Mesenchymal stem cell (in vitro differentiated cells and primary cell): ENCODE data around the gene PSMD10.

Experiments used
- DNase-seq: peaks from one replicate; pipeline ENCODE4 v3.0.0-alpha.2; 2013
- H2AFZ ChIP-seq: one replicate; pipeline ENCODE4 v1.6.1; 2013; ENCODE audit warnings: low read depth, mild to moderate bottlenecking, control low read depth, inconsistent platforms, low read length, moderate library complexity
- H2AK5ac ChIP-seq: 2 replicates; pipeline ENCODE4 v1.6.1; 2013; ENCODE audit warnings: low read length, moderate library complexity, mild to moderate bottlenecking, inconsistent platforms; ENCODE audit not compliant: severe bottlenecking
- H2BK120ac ChIP-seq: one replicate; pipeline ENCODE4 v1.6.1; 2013; ENCODE audit warnings: low read depth, mild to moderate bottlenecking, inconsistent platforms, low read length, moderate library complexity
- H2BK12ac ChIP-seq, 2 experiments: one replicate each; pipeline ENCODE4 v1.6.1; 2013; ENCODE audit warnings: inconsistent platforms in 2 of 2, low read length in 2 of 2, mild to moderate bottlenecking in 2 of 2, moderate library complexity in 2 of 2, control low read depth in 1 of 2
- H2BK15ac ChIP-seq: one replicate; pipeline ENCODE4 v1.6.1; 2013; ENCODE audit warnings: mild to moderate bottlenecking, low read depth, inconsistent platforms; ENCODE audit not compliant: poor library complexity, severe bottlenecking
- H2BK5ac ChIP-seq: 2 replicates; pipeline ENCODE4 v1.6.1; 2013; ENCODE audit warnings: low read depth, mild to moderate bottlenecking, low read length, control low read depth, inconsistent platforms; ENCODE audit not compliant: poor library complexity, severe bottlenecking
- H3K14ac ChIP-seq, 2 experiments: one replicate each; pipeline ENCODE4 v1.6.1; 2013; ENCODE audit warnings: inconsistent platforms in 2 of 2, low read length in 2 of 2, control low read depth in 1 of 2, mild to moderate bottlenecking in 1 of 2, moderate library complexity in 1 of 2
- H3K18ac ChIP-seq, 2 experiments: one replicate each; pipeline ENCODE4 v1.6.1; 2013; ENCODE audit warnings: inconsistent platforms in 2 of 2, low read length in 2 of 2, control low read depth in 1 of 2, low read depth in 1 of 2, mild to moderate bottlenecking in 1 of 2
- H3K23ac ChIP-seq, 2 experiments: one replicate each; pipeline ENCODE4 v1.6.1; 2013; ENCODE audit warnings: inconsistent platforms in 2 of 2, low read length in 2 of 2, mild to moderate bottlenecking in 2 of 2, moderate library complexity in 2 of 2, control low read depth in 1 of 2
- H3K27ac ChIP-seq: 2 replicates; pipeline ENCODE4 v1.5.1; 2013; ENCODE audit warnings: mild to moderate bottlenecking, moderate library complexity, low read length, control low read depth, inconsistent platforms; ENCODE audit not compliant: poor library complexity, severe bottlenecking
- H3K27me3 ChIP-seq, 2 experiments: 2 replicates each; pipeline versions ENCODE4 v1.6.1 to v1.7.0; 2013; ENCODE audit warnings: low read length in 2 of 2, mild to moderate bottlenecking in 2 of 2, moderate library complexity in 2 of 2, control low read depth in 1 of 2, inconsistent platforms in 1 of 2; ENCODE audit not compliant: control insufficient read depth in 1 of 2, insufficient read depth in 1 of 2
- H3K36me3 ChIP-seq, 2 experiments: 2 replicates each; pipeline versions ENCODE4 v1.6.1 to v1.7.0; 2013; ENCODE audit warnings: low read length in 2 of 2, control low read depth in 1 of 2, inconsistent platforms in 1 of 2, low read depth in 1 of 2, mild to moderate bottlenecking in 1 of 2; ENCODE audit not compliant: insufficient read depth in 2 of 2, control insufficient read depth in 1 of 2
- H3K4ac ChIP-seq, 2 experiments: one replicate each; pipeline ENCODE4 v1.6.1; 2013; ENCODE audit warnings: inconsistent platforms in 2 of 2, low read length in 2 of 2, mild to moderate bottlenecking in 2 of 2, moderate library complexity in 2 of 2, control low read depth in 1 of 2, low read depth in 1 of 2
- H3K4me1 ChIP-seq: 2 replicates; pipeline ENCODE4 v1.6.1; 2013; ENCODE audit warnings: low read depth, low read length, control low read depth; ENCODE audit not compliant: control insufficient read depth, insufficient read depth
- H3K4me2 ChIP-seq: 2 replicates; pipeline ENCODE4 v1.6.1; 2013; ENCODE audit warnings: low read length, mild to moderate bottlenecking, inconsistent platforms; ENCODE audit not compliant: poor library complexity, severe bottlenecking
- H3K4me3 ChIP-seq, 2 experiments: 2 replicates each; pipeline versions ENCODE4 v1.5.1 to v1.7.0; 2013; ENCODE audit warnings: low read length in 2 of 2, mild to moderate bottlenecking in 2 of 2, control low read depth in 1 of 2, low read depth in 1 of 2; ENCODE audit not compliant: insufficient read depth in 1 of 2
- H3K79me1 ChIP-seq: replicated peaks from 2 replicates; pipeline ENCODE4 v1.6.1; 2013; ENCODE audit warnings: mild to moderate bottlenecking, control low read depth, low read length, inconsistent platforms; ENCODE audit not compliant: poor library complexity, severe bottlenecking
- H3K9ac ChIP-seq: 2 replicates; pipeline ENCODE4 v1.7.0; 2013; ENCODE audit warnings: mild to moderate bottlenecking, low read length, moderate library complexity
- H3K9me3 ChIP-seq: 2 replicates; pipeline ENCODE4 v1.7.0; 2013; ENCODE audit warnings: mild to moderate bottlenecking, low read length; ENCODE audit not compliant: control insufficient read depth
- H4K8ac ChIP-seq: one replicate; pipeline ENCODE4 v1.6.1; 2013; ENCODE audit warnings: inconsistent platforms, mild to moderate bottlenecking, low read length, moderate library complexity
- H4K91ac ChIP-seq: one replicate; pipeline ENCODE4 v1.6.1; 2013; ENCODE audit warnings: mild to moderate bottlenecking, low read length, inconsistent platforms
- WGBS: methylation state at CpG from one replicate; pipeline ENCODE4 v1.1.7; 2013; ENCODE audit warnings: mixed read lengths; 5-methylcytosine and 5-hydroxymethylcytosine counted together

The PSMD10 gene

DNA sequence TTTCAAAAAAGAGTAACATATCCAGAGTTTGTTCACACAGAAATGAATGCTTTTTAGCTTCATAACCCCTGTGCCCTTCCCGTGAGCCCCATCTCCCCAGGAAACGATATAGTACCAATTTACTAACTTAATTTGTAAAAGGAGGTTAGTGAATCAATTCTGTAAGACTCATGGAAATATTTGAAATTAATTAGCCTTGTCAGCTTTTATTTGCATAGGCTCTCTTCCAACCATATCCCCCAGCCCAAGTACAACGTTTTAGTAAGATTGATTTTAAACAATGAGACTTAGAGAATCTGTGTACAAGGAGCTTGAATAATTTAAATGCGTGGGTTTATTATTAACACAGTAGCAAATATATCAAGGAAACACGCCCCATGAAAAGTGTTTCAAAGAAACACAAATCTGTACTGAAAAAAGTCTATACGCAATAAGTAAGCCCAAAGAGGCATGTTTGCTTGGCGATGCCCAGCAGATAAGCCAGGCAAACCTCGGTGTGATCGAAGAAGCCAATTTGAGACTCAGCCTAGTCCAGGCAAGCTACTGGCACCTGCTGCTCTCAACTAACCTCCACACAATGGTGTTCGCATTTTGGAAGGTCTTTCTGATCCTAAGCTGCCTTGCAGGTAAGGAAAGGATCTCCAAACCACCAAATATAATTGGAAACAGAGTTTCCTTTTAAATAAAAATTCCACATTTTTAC lies 46.6 kb downstream of the PSMD10 start, which contains the start of gene VSIG1:
Gene VSIG1 (plus strand): TSS at position 512 of the 703 bp plus-strand sequence. CDS start 66 bp downstream, at position 578.
- Histone ChIP-seq H2AFZ (no peak within 1 kb of the TSS), H2BK12ac (no peak within 1 kb of the TSS), H2BK15ac (no peak within 1 kb of the TSS), H3K23ac (no peak within 1 kb of the TSS), H3K4me3 (no peak within 1 kb of the TSS), H3K14ac (no peak within 1 kb of the TSS), H4K8ac (no peak within 1 kb of the TSS), H2BK120ac (no peak within 1 kb of the TSS), H2AK5ac (no peak within 1 kb of the TSS), H3K9ac (no peak within 1 kb of the TSS), H3K79me1 (no peaks in the 10 kb centered on the region), H3K4me1 (no peaks in the 10 kb centered on the region), H3K4me2 (no peak within 1 kb of the TSS), H2BK5ac (no peak within 1 kb of the TSS), H3K4ac (no peak within 1 kb of the TSS), H3K27me3 (peaks cover 0 to 36% of the 10 kb centered on the region in 2 experiments), H3K18ac (no peak within 1 kb of the TSS), H3K36me3 (no peaks in the 10 kb centered on the region), H3K9me3 (no peaks in the 10 kb centered on the region), H4K91ac (no peak within 1 kb of the TSS), H3K27ac (no peak within 1 kb of the TSS)
- WGBS, result 98% methylated on average over 6 of the region's 10 CpGs
- DNase-seq, result no peak

DNA sequence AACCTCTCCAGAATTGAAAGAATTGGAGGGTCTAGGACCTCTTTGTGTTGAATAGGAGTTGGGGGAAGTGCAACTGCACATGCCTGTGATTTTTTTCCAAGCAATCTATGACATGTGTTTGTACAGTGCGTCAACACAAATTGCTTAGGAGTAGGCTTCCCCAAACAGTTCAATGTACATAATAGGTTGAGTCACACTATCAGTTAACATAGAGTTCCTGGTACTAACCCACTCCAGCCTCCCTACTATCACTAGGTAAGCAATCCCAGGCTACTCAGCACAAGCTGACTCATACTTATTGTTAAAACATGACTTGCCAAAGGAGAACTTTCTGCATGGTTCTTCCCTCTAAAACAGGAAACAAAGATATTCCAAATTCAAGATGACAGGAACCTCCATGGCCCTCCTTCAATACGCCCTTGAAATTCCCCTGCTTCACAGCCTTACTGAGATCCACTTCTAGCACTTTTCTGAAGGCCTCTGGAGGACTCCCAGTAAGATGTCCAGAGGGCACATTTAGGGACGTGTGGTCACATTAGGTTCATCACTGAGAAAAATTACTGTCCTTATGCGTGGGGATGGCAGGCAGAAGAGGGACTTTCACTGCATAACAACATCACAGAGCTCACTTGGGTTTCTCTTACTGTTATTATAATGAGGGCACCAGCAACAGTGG lies 54.9 kb downstream of the PSMD10 start:
- Histone ChIP-seq H3K9me3 (no peaks in the 10 kb centered on the region), H3K14ac (no peak overlapping the region), H4K8ac (no peak overlapping the region), H2BK5ac (no peak overlapping the region), H3K23ac (no peak overlapping the region), H4K91ac (no peak overlapping the region), H3K4me1 (no peaks in the 10 kb centered on the region), H3K4me3 (no peak overlapping the region), H2AK5ac (no peak overlapping the region), H3K79me1 (no peaks in the 10 kb centered on the region), H3K4me2 (no peak overlapping the region), H2AFZ (no peak overlapping the region), H3K4ac (no peak overlapping the region), H2BK15ac (no peak overlapping the region), H3K9ac (no peak overlapping the region), H3K27ac (peak overlapping the region; percentile 20), H3K36me3 (no peaks in the 10 kb centered on the region), H3K18ac (no peak overlapping the region), H2BK120ac (no peak overlapping the region), H2BK12ac (no peak overlapping the region), H3K27me3 (peaks cover 0 to 37% of the 10 kb centered on the region in 2 experiments)
- peak; percentile 68 for DNase-seq
- 70% methylated on average over 3 of the region's 4 CpGs for WGBS

DNA sequence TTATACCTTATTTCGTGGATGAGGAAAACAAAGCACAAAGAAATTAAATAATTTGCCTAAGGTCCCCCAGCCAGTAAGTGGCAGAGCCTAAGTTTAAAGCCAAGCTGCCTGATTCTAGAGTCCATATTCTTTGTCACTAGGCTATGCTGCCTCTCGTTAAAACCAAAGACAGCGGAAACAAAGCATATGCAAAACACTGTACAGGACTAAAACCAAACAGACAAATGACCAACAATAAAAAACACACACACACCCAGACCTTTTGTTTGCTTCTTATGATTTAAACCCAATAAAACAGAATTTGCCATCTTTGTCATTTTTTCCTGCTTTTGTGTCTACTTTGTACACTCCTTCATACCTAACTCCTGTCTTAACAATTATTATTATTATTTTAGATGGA lies 56.6 kb downstream of the PSMD10 start:
- Histone ChIP-seq H3K4me2 (no peak overlapping the region), H2BK120ac (no peak overlapping the region), H2BK15ac (no peak overlapping the region), H3K18ac (no peak overlapping the region), H3K4me3 (no peak overlapping the region), H3K4ac (no peak overlapping the region), H3K23ac (no peak overlapping the region), H3K79me1 (no peaks in the 10 kb centered on the region), H2AK5ac (no peak overlapping the region), H3K27ac (no peak overlapping the region), H4K91ac (no peak overlapping the region), H3K4me1 (no peaks in the 10 kb centered on the region), H2BK12ac (no peak overlapping the region), H4K8ac (no peak overlapping the region), H3K36me3 (no peaks in the 10 kb centered on the region), H3K9me3 (no peaks in the 10 kb centered on the region), H2AFZ (no peak overlapping the region), H3K27me3 (peaks cover 0 to 43% of the 10 kb centered on the region in 2 experiments), H2BK5ac (no peak overlapping the region), H3K14ac (no peak overlapping the region), H3K9ac (no peak overlapping the region)
- 83% methylated on average over 3 of the region's 3 CpGs for WGBS
- DNase-seq, result no peak
